ENCODE results near the gene PLA2G6.

PLA2G6 gene

GRCh38 chr22:38068641-38069371 is 112.8 kb downstream of the PLA2G6 start:
- no peak for DNase-seq

DNA sequence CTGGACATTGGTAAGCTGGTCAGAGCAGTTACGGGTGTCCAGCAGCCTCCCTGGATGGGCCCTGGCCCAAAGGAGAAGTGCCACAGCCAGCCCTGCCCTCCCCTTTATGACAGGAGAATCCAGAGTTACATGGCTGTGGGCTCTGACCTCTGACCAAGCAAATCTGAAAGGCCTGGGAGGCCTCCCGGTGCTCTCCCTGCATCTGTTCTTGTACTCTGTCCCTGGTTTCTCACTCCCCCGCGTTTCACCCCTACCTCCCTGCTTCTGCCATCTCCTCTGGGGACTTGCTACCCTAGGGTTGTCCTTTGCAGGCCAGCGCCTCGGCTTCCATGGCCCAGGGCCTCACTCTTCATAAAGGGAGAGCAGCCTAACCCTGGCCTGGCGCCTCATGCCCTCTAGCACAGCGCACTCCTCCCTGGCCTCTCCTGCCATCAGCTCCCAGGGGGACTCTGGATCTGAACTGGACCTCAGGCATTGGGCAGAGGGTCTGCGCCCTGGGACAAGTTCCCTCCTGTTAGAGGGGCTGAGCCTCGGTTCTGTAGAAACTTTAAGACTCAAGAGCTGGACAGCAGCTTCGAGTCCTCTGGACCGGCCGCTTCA is 113.8 kb downstream of the PLA2G6 start:
- no peak for DNase-seq

DNA sequence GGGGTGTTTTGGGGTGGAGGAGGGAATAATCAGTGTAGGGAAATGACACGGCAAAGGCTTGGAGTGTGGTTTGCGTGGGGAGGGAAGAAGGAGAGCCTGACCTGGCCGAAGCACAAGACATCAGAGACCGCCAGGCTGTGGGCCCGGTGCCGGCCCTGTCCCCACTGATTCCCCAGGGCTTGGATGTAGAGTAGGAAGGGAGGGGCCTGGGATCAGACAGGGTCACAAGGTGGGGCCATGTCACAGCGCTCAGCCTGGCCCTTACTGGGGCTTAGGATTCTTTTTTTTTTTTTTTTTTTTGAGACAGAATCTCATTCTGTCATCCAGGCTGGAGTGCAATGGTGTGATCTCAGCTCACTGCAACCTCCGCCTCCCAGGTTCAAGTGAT is 114.6 kb downstream of the PLA2G6 start:
- DNase-seq: no peak

- no peak for DNase-seq
Observed at GRCh38 chr22:38066381-38067027, 115.1 kb downstream of the PLA2G6 start.

GRCh38 chr22:38065539-38065938 is 116.1 kb downstream of the PLA2G6 start:
- DNase-seq: no peak

DNA sequence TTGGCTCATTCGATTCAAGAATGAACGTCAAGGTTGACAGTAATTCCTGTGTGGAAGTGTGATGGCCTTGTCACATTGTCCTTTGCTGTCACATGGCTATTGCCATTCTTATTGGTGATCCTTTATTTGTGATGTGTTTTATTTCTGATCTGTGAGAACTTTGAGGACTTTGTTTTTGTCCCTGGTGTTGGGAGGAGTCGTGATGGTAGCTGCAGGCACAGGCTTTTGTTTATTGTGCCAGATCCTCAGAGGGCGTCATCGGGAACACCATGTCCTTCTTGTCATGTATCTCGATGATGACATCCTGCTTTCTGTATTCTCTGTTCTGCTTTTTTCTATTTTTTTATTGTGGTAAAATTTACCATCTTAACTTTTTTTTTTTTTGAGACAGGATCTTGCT is 118.8 kb downstream of the PLA2G6 start:
- no peak for DNase-seq
